Measurements from ENCODE around the gene HOXA11.

Gene HOXA11

DNA sequence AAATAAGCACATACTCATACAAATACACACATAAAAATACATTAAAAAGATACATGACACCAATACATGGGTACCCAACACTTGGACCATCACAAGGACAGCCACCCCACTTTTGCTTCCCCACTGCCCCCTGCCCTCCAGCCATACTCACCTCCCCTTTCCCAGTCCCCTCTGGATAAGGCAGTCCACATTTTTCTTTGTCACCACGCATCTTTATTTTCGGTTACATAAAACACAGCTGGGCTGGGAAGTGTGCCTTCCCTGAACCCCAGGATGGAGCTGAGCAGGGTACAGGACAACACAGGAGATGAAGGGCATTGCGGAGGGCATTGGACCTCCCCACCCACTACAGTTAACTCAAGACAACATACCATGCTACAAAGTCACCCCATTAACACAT lies 31.5 kb downstream of the HOXA11 start:
- no peaks in the 10 kb centered on the region for H3K27me3 ChIP-seq (ENCODE audit: insufficient read depth, low read length, poor library complexity)
- no peak for DNase-seq
- H4K20me1 ChIP-seq (ENCODE audit: insufficient read depth, low read length) = no peaks in the 10 kb centered on the region

DNA sequence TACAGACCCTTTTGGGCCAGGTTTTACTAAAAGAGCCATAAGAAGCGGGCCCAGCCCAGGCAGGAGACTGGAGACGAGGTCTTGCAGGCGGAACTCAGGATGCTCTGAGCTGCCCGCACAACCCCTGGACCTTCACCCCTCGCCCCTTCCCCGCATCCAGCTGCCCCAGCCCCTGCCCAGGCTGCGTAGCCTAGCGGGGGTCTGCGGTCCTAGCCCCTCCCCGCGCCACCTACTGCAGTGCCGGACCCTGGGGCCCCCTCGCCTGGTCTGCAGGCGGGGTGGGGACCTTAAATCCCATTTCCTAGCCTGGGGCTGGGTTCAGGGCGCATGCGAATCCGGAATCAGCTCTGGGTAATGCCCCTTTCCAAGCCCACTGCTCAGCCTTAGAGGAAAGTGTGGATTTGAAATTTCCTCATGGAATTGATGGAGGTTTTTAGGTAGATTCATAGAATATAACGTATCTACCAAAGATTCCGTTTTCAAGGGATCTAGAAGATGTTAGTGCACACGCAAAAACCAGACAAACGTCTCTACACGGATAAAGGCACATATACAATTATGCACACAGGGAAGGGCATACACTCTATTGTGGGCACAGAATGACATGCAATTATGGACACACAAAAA lies 32.1 kb downstream of the HOXA11 start:
- no peak for ATAC-seq (ENCODE audit: insufficient read depth, low read depth)
- Histone ChIP-seq H3K27ac (ENCODE audit: low read length) (no peak overlapping the region), H3K4me3 (ENCODE audit: low read depth in 1 of 2, low read length in 2 of 2) (no peak overlapping the region), H3K4me2 (ENCODE audit: insufficient read depth, low read length) (no peak overlapping the region), H3K9ac (ENCODE audit: low read depth, low read length) (no peak overlapping the region), H3K9me3 (ENCODE audit: insufficient read depth, low read length, severe bottlenecking) (no peaks in the 10 kb centered on the region), H3K27me3 (ENCODE audit: insufficient read depth, low read length, poor library complexity) (no peaks in the 10 kb centered on the region), H3K79me2 (ENCODE audit: insufficient read depth, low read length) (peaks cover 36% of the 10 kb centered on the region), H3K4me1 (ENCODE audit: insufficient read depth, low read length) (peaks cover 45% of the 10 kb centered on the region), H3K36me3 (ENCODE audit: insufficient read depth, low read length) (no peaks in the 10 kb centered on the region), H4K20me1 (ENCODE audit: insufficient read depth, low read length) (no peaks in the 10 kb centered on the region), H2AFZ (ENCODE audit: low read depth, low read length) (no peak overlapping the region)
- TF ChIP-seq, protein P1, sequence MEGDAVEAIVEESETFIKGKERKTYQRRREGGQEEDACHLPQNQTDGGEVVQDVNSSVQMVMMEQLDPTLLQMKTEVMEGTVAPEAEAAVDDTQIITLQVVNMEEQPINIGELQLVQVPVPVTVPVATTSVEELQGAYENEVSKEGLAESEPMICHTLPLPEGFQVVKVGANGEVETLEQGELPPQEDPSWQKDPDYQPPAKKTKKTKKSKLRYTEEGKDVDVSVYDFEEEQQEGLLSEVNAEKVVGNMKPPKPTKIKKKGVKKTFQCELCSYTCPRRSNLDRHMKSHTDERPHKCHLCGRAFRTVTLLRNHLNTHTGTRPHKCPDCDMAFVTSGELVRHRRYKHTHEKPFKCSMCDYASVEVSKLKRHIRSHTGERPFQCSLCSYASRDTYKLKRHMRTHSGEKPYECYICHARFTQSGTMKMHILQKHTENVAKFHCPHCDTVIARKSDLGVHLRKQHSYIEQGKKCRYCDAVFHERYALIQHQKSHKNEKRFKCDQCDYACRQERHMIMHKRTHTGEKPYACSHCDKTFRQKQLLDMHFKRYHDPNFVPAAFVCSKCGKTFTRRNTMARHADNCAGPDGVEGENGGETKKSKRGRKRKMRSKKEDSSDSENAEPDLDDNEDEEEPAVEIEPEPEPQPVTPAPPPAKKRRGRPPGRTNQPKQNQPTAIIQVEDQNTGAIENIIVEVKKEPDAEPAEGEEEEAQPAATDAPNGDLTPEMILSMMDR (IDR thresholded peaks at IDR 0.05; ENCODE audit: borderline replicate concordance, extremely low read depth, low read length, poor library complexity, severe bottlenecking) = no peak
- TF ChIP-seq EZH2 (IDR thresholded peaks at IDR 0.05; ENCODE audit: borderline replicate concordance, low read depth, low read length, severe bottlenecking) = no peak
- DNase-seq = no peak

More for the DNA sequence above, 31.5 kb downstream of the HOXA11 start:
- no peak for ATAC-seq (ENCODE audit: insufficient read depth, low read depth)
- no peak overlapping the region for H3K9ac ChIP-seq (ENCODE audit: low read depth, low read length)
- H3K27ac ChIP-seq (ENCODE audit: low read length) = no peak overlapping the region
- no peak overlapping the region for H3K4me2 ChIP-seq (ENCODE audit: insufficient read depth, low read length)
- TF ChIP-seq, protein P1 (IDR thresholded peaks at IDR 0.05; ENCODE audit: borderline replicate concordance, extremely low read depth, low read length, poor library complexity, severe bottlenecking) = no peak
- TF ChIP-seq EZH2 (IDR thresholded peaks at IDR 0.05; ENCODE audit: borderline replicate concordance, low read depth, low read length, severe bottlenecking) = no peak
- H2AFZ ChIP-seq (ENCODE audit: low read depth, low read length) = no peak overlapping the region
- no peaks in the 10 kb centered on the region for H3K36me3 ChIP-seq (ENCODE audit: insufficient read depth, low read length)
- no peak overlapping the region for H3K4me3 ChIP-seq (ENCODE audit: low read depth in 1 of 2, low read length in 2 of 2)
- H3K79me2 ChIP-seq (ENCODE audit: insufficient read depth, low read length) = peaks cover 31% of the 10 kb centered on the region
- peaks cover 40% of the 10 kb centered on the region for H3K4me1 ChIP-seq (ENCODE audit: insufficient read depth, low read length)
- no peaks in the 10 kb centered on the region for H3K9me3 ChIP-seq (ENCODE audit: insufficient read depth, low read length, severe bottlenecking)

GRCh38 chr7:27151931-27152815 lies 32.9 kb downstream of the HOXA11 start, which contains the start of gene HOXA3:
TSS of gene HOXA3 (minus strand) at chr7:27152583. CDS start at chr7:27110640, 41,943 bp downstream.
- H3K27ac ChIP-seq (ENCODE audit: low read length) = peak within 1 kb of the TSS; percentile 80; the same call in 1 of the 2 replicates
- H3K9me3 ChIP-seq (ENCODE audit: insufficient read depth, low read length, severe bottlenecking) = no peaks in the 10 kb centered on the region
- no peak for TF ChIP-seq EZH2 (IDR thresholded peaks at IDR 0.05; ENCODE audit: borderline replicate concordance, low read depth, low read length, severe bottlenecking)
- TF ChIP-seq, protein P1 (IDR thresholded peaks at IDR 0.05; ENCODE audit: borderline replicate concordance, extremely low read depth, low read length, poor library complexity, severe bottlenecking) = no peak
- H3K79me2 ChIP-seq (ENCODE audit: insufficient read depth, low read length) = peaks cover 36% of the 10 kb centered on the region
- H2AFZ ChIP-seq (ENCODE audit: low read depth, low read length) = peak within 1 kb of the TSS; percentile 82
- no peaks in the 10 kb centered on the region for H3K36me3 ChIP-seq (ENCODE audit: insufficient read depth, low read length)
- ATAC-seq (ENCODE audit: insufficient read depth, low read depth) (no peak), DNase-seq (no peak)
- no peaks in the 10 kb centered on the region for H3K27me3 ChIP-seq (ENCODE audit: insufficient read depth, low read length, poor library complexity)
- H3K4me2 ChIP-seq (ENCODE audit: insufficient read depth, low read length) = peak within 1 kb of the TSS; percentile 69
- peak within 1 kb of the TSS in 1 of 2 experiments; percentile 64; a peak in 2 of 4 replicates for H3K4me3 ChIP-seq (ENCODE audit: low read depth in 1 of 2, low read length in 2 of 2)
- no peaks in the 10 kb centered on the region for H4K20me1 ChIP-seq (ENCODE audit: insufficient read depth, low read length)
- peaks cover 43% of the 10 kb centered on the region for H3K4me1 ChIP-seq (ENCODE audit: insufficient read depth, low read length)
- peak within 1 kb of the TSS; percentile 73 for H3K9ac ChIP-seq (ENCODE audit: low read depth, low read length)

Data from DND-41 (cell line).